Occipital lobe (tissue), 2 donors: ENCODE data around the gene TC2N. TPM values are rescaled to one million over a fixed set of nuclear protein-coding genes. Genes with fewer than 3 reads are reported as not detected.
"Not testable (repeated sequence)": the region's sequence is repeated elsewhere in the genome, so short reads cannot be mapped to it uniquely, and the experiment has no call there.

Experiments
- DNase-seq: peaks from one replicate; lab custom pipeline; 2025; lab: John Stamatoyannopoulos, UW
- total RNA-seq: library from RNA; depleted of rRNA; stranded (reverse); fragments of >200 nt; gene quantifications from one replicate; pipeline ENCODE4 v1.2.3, GENCODE V29; 2014

TC2N gene
- total RNA-seq, 1 donor from 2014 or later, result 22.8 TPM

- no peak for DNase-seq
Measured at GRCh38 chr14:91755570-91756295, 111.6 kb downstream of the TC2N start.

- no peak for DNase-seq
Measured at GRCh38 chr14:91754819-91755218, 112.5 kb downstream of the TC2N start.

DNA sequence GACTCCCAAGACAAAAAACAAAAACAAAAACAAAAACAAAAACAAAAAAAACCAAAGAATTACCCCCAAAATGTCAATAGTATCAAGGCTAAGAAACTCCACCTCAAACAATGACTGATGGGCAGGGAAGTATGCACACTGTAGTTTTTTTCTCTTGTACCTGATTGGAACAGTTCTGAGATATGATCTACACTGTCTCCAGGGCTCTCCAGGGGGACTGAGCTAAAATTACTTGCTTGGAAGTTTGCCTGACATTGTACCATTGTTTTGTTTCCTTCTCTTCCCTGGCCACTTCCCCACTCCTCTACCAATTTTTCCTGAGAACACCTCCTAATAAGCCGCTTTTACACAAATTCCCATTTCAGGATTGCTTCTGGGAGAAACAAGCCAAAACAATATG lies 113.2 kb downstream of the TC2N start:
- DNase-seq, result no peak

DNA sequence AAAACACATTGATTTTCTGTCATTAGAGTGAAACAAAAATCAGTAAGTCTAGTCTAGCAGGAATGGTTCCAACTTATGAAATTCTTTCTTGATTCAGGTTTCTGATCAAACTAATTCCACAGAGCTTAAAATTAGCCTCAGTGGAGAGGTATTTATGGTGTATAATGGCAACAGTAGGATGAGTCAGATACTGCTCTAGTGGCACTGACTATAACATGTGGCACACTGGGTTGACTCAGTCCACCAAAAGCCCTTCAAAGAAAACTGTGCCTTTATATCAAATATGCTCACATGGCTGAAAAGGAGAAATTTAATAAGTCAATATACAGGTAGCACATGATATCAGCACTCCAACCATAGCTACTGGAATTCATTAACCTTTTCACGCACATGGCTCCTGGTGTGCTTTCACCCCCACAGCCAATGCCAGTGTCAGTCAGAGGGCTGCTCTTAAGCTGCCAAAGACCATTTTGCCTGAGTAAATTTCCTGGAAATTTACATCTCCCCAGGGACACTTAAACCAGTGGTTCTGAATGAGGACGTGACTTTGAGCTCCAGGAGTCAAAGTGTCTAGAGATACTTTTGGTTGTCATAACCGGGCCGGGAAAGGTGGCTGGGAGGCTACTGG lies 113.7 kb downstream of the TC2N start:
- DNase-seq, result no peak

DNA sequence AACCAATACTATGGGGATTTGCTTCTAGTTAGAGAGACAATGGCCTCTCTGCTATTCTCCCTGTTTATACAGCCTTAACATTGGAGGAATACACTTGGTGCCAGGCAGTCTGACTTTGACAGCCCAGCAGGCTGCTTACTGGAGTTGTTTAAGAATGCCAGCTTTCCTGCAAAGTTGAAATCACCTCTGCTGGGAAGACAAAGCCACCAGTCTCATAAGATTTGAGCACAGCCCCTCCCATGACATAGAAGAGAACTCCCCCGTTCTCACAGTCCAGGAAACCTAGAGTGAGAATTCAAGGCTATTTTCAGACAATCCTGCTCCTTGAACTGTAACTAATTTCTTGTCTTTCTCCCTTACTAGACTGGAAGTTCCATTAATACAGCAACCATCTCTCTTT lies 114.4 kb downstream of the TC2N start:
- DNase-seq, result no peak

- DNase-seq, result no peak
Measured at GRCh38 chr14:91751719-91752118, 115.6 kb downstream of the TC2N start.

DNA sequence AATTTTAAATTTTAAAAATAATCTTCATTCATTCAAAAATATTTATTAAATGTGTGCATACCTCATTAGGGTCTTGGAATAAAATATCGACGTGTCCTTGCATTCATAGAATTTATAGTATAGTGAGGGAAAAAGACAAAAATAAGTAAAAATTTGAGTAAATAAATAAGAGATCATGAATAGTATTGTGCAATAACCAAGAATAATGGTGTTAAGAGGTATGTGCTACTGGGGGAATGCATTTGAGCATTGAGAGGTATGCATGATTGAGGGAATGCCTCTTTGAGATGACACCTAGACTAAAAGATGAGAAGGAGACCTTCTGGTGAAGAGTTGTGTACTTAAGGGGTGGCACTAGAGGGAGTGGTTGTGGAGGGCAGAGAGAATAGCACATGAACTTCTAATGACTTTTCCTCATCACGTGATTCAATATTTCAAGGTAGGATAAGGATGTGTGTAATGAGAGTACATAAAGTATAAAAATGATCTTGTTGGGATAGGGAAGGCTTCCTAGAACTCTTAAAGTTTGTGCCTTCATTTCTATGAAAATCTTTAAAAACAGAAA lies 116.6 kb downstream of the TC2N start:
- DNase-seq, result no peak

DNA sequence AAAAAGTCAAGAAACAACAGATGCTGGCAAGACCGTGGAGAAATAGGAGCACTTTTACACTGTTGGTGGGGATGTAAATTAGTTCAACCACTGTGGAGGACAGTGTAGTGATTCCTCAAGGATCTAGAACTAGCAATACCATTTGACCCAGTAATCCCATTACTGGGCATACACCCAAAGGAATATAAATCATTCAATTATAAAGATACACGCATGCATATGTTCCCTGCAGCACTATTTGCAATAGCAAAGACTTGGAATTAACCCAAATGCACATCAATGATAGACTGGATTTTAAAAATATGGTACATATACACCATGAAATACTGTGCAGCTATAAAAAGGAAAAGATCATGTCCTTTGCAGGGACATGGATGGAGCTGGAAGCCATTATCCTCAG lies 117.5 kb downstream of the TC2N start:
- no peak for DNase-seq

DNA sequence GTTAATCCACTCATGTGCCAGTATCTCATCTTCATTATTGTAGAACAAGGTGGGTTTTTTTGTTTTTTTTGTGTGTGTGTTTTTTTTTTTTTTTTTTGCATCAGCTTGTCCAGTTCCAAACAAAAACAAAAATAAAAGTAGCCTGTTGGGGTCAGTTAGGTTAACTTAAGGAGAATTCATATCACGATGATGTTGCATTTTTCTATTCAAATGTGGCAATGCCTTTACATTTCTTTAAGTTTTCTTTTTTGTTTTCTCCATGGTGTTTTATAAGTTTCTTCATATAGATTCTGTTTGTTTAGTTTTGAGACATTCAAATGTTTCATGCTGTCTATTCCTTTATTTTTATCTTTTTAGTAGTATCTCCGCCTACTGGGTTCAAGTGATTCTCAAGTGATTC lies 119.3 kb downstream of the TC2N start:
- no peak for DNase-seq

GRCh38 chr14:91745344-91745743 lies 122.0 kb downstream of the TC2N start:
- DNase-seq, result no peak

GRCh38 chr14:91744068-91744480 lies 123.3 kb downstream of the TC2N start:
- no peak for DNase-seq

GRCh38 chr14:91743305-91743653 lies 124.1 kb downstream of the TC2N start:
- DNase-seq, result no peak

GRCh38 chr14:91742621-91743304 lies 124.6 kb downstream of the TC2N start:
- DNase-seq, result no peak

GRCh38 chr14:91739867-91740266 lies 127.5 kb downstream of the TC2N start:
- DNase-seq, result not testable (repeated sequence)

GRCh38 chr14:91737619-91738018 lies 129.7 kb downstream of the TC2N start:
- no peak for DNase-seq

- DNase-seq, result no peak
Measured at GRCh38 chr14:91732859-91733477, 134.4 kb downstream of the TC2N start.

DNA sequence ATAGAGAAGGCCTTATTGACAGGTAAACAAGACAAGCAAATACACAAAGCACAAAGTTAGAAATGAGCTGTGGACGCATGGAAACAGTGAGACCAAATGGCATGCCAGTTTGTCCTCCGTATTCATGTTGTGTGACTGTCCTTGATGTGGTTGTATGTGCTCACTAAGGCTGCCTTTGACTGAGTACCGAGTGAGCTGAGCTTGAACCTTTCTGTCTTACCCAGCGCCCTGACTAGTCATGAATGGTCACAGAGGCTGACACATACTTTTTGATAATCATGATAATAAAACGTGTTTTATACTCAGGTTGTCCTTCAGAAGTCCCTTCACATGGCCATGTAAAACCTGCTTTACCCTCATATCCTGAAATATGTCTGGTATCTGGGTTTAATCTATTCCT lies 134.9 kb downstream of the TC2N start:
- DNase-seq, result no peak

- DNase-seq, result no peak
Measured at GRCh38 chr14:91731986-91732385, 135.3 kb downstream of the TC2N start, which contains the start of gene CATSPERB. Gene CATSPERB, minus strand, starts transcription at chr14:91732086. Its CDS starts 2,607 bp downstream, at chr14:91729479.

DNA sequence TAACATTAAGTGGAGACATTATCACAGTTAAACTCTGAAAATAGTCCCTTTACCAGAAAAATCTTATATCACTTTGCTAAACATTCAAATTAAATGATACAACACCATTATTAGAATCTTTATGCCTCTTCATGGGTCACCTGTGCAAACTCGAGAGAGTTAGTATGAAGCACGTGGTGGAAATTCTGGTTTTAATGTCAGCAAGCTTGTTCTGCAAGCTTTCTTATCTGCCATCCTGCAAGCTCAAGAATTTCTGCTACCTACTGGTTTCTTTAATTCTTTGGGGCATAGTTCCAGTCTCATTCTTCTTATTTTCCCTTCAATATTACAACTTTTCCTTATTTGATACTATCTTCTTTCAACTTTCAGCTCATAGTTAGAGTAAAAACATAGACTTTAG lies 136.3 kb downstream of the TC2N start:
- DNase-seq, result no peak

DNA sequence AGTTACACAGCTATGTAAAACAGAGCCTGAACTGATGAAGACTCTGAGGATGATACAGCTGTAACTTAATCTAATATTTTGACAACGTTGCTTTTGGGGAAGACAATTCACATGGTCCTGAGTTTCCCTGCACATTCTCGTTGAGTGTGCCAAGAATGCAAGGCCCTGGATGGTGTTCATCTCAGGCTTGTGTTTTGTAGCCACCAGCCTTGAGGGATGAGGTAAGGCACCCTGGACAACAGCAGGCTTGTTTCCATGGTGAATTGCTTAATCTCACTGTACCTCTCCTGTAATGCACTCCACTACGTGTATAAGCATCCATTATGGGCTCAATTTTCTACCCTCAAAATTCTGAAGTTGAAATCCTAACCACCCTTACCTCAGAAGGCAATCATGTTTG lies 137.6 kb downstream of the TC2N start:
- DNase-seq, result no peak
